Endothelial cell of umbilical vein (primary cell): ENCODE measurements around the gene EPN2. TPM values are rescaled to one million over a fixed set of nuclear protein-coding genes. Genes with fewer than 3 reads are reported as not detected.

Source experiments
- BruUV-seq: library from RNA; stranded (reverse); fragments of 400-500 nt; replicated peaks from 2 replicates; lab custom pipeline; 2021; lab: Mats Ljungman, UMichigan
- CTCF ChIA-PET: fragments of 300-600, 350-600 bp; sonication (Branson Sonifier 250); formaldehyde crosslinking; loops from one replicate; lab custom pipeline; 2021; ENCODE audit warnings: antibody characterized with exemption, inconsistent platforms; lab: Charles Lee
- POLR2A ChIA-PET: fragments of 300-600, 350-600 bp; sonication (Branson Sonifier 250); formaldehyde crosslinking; loops from one replicate; lab custom pipeline; 2021; ENCODE audit warnings: antibody characterized with exemption, inconsistent platforms; lab: Charles Lee
- DNase-seq: peaks from one replicate; pipeline ENCODE4 v3.0.0-alpha.2; 2011; ENCODE audit warnings: low read depth, low spot score
- FAIRE-seq: peaks from 2 replicates; lab custom pipeline; 2011; peaks lifted over from hg19 to GRCh38; lab: Jason Lieb, UNC
- H2AFZ ChIP-seq: 2 replicates; pipeline ENCODE4 v1.6.0; 2012; ENCODE audit warnings: low read depth, low read length, control low read depth, inconsistent platforms
- H3K27ac ChIP-seq: 2 replicates; pipeline ENCODE4 v1.5.1; 2011; ENCODE audit warnings: low read depth, mild to moderate bottlenecking, control low read depth, low read length, moderate library complexity; ENCODE audit not compliant: insufficient read depth
- H3K27me3 ChIP-seq, 2 experiments: 2 replicates each; pipeline versions ENCODE4 v1.6.0 to v1.6.1; 2011; ENCODE audit warnings: low read length in 2 of 2, mixed read lengths in 1 of 2; ENCODE audit not compliant: control insufficient read depth in 2 of 2, insufficient read depth in 2 of 2
- H3K36me3 ChIP-seq, 2 experiments: 2 replicates in 1 of 2; 3 replicates in 1 of 2; pipeline ENCODE4 v1.5.1; 2011; ENCODE audit warnings: low read length in 2 of 2, mild to moderate bottlenecking in 1 of 2, moderate library complexity in 1 of 2; ENCODE audit not compliant: control insufficient read depth in 2 of 2, insufficient read depth in 2 of 2; ENCODE audit errors: extremely low read depth in 1 of 2
- H3K4me1 ChIP-seq: 3 replicates; pipeline ENCODE4 v1.5.1; 2011; ENCODE audit warnings: mild to moderate bottlenecking, low read length; ENCODE audit not compliant: control insufficient read depth, insufficient read depth; ENCODE audit errors: extremely low read depth
- H3K4me2 ChIP-seq: 2 replicates; pipeline ENCODE4 v1.6.1; 2011; ENCODE audit warnings: low read length, control low read depth, mixed read lengths; ENCODE audit not compliant: insufficient read depth
- H3K4me3 ChIP-seq, 3 experiments: fragments of 200-600 bp in 1 of 3; sonication (generic), shearing (Covaris generic) in 1 of 3; replicated peaks in 1 of 3; 2 replicates each; pipeline ENCODE4 v1.5.1; 2011 to 2016; ENCODE audit warnings: control low read depth in 3 of 3, low read length in 3 of 3, mild to moderate bottlenecking in 2 of 3, inconsistent platforms in 1 of 3, low read depth in 1 of 3, moderate library complexity in 1 of 3; ENCODE audit not compliant: insufficient read depth in 1 of 3
- H3K79me2 ChIP-seq: 2 replicates; pipeline ENCODE4 v1.6.0; 2012; ENCODE audit warnings: low read length, inconsistent platforms; ENCODE audit not compliant: control insufficient read depth, insufficient read depth
- H3K9ac ChIP-seq: replicated peaks from 2 replicates; pipeline ENCODE3; 2011; ENCODE audit warnings: low read length, control low read depth; ENCODE audit not compliant: insufficient read depth; ENCODE audit errors: extremely low read depth
- H3K9me1 ChIP-seq: replicated peaks from 3 replicates; pipeline ENCODE4 v1.6.0; 2011; ENCODE audit warnings: mild to moderate bottlenecking, low read length; ENCODE audit not compliant: control insufficient read depth, insufficient read depth; ENCODE audit errors: extremely low read depth
- H3K9me3 ChIP-seq: replicated peaks from 2 replicates; pipeline ENCODE4 v1.5.1; 2012; ENCODE audit warnings: low read length, inconsistent platforms; ENCODE audit not compliant: control insufficient read depth, insufficient read depth
- H4K20me1 ChIP-seq: replicated peaks from 2 replicates; pipeline ENCODE3; 2011; ENCODE audit warnings: mild to moderate bottlenecking, low read length; ENCODE audit not compliant: control insufficient read depth, insufficient read depth; ENCODE audit errors: extremely low read depth
- CTCF ChIP-seq, 2 donors: IDR thresholded peaks; 1 replicate in 1 of 2; 2 replicates in 1 of 2; pipeline ENCODE4 v1.5.1; 2011; ENCODE audit warnings: low read length in 2 of 2, mild to moderate bottlenecking in 2 of 2, moderate library complexity in 2 of 2, control low read depth in 1 of 2, inconsistent platforms in 1 of 2, low read depth in 1 of 2; ENCODE audit not compliant: insufficient read depth in 1 of 2; ENCODE audit errors: extremely low read depth in 1 of 2
- EZH2 ChIP-seq: IDR thresholded peaks from 2 replicates; pipeline ENCODE4 v1.6.1; 2012; ENCODE audit warnings: borderline replicate concordance, low read depth, mild to moderate bottlenecking, moderate library complexity, low read length, inconsistent platforms; ENCODE audit not compliant: severe bottlenecking
- FOS ChIP-seq: IDR thresholded peaks from 2 replicates; pipeline ENCODE4 v1.6.1; 2011; ENCODE audit warnings: mild to moderate bottlenecking, low read length, moderate library complexity, borderline replicate concordance; ENCODE audit not compliant: insufficient read depth
- GATA2 ChIP-seq: IDR thresholded peaks from 2 replicates; pipeline ENCODE4 v1.7.0; 2011; ENCODE audit warnings: low read depth, mild to moderate bottlenecking, moderate library complexity, mixed read lengths, low read length; ENCODE audit not compliant: insufficient read length, insufficient read depth
- JUN ChIP-seq: IDR thresholded peaks from 2 replicates; pipeline ENCODE4 v1.6.1; 2011; ENCODE audit warnings: borderline replicate concordance, low read depth; ENCODE audit not compliant: insufficient read length, insufficient read depth
- MAX ChIP-seq: IDR thresholded peaks from 2 replicates; pipeline ENCODE4 v1.6.1; 2011; ENCODE audit not compliant: insufficient read depth, insufficient read length
- MYC ChIP-seq: IDR thresholded peaks from one replicate; pipeline ENCODE4 v1.6.1; 2011; ENCODE audit warnings: mild to moderate bottlenecking, low read depth, low read length
- POLR2A ChIP-seq: IDR thresholded peaks from 2 replicates; pipeline ENCODE4 v1.6.1; 2012; ENCODE audit warnings: low read depth, mild to moderate bottlenecking, control low read depth, low read length
- POLR2AphosphoS5 ChIP-seq: IDR thresholded peaks from 2 replicates; pipeline ENCODE4 v1.6.1; 2012; ENCODE audit warnings: low read depth, mild to moderate bottlenecking, control low read depth, low read length, moderate library complexity; ENCODE audit not compliant: insufficient read depth
- dilution Hi-C: fragments of 300-500 bp; cut with MboI; formaldehyde crosslinking; loops from one replicate; pipeline ENCODE4 v1.15.0; 2019; ENCODE audit warnings: low sequenced_read_pairs; ENCODE audit not compliant: extremely low pct_ligation_motif_present
- intact Hi-C: fragments of 100-400 bp; cut with micrococcal nuclease; formaldehyde crosslinking; loops from one replicate; pipeline ENCODE4 v1.10.0; 2022
- polyA plus RNA-seq, 4 experiments: library from polyadenylated mRNA; depleted of rRNA in 3 of 4; stranded (reverse) in 3 of 4; unstranded in 1 of 4; fragments of >200 nt; gene quantifications; 2 replicates each; pipeline versions ENCODE4 v1.2.1 to v1.2.3, GENCODE V29; 2011 to 2012; ENCODE audit warnings: missing spikeins in 1 of 4
- total RNA-seq: library from RNA; stranded (reverse); gene quantifications from 2 replicates; pipeline ENCODE4 v1.2.3, GENCODE V29; 2021

The EPN2 gene
- total and polyA plus RNA-seq, 2 donors (not counting 3 experiments of a cell fraction or from before 2014, with no cell fraction given): 40.3 to 70.5 TPM

- no peaks in the 10 kb centered on the region for H3K9me1 ChIP-seq
- peaks cover 0 to 2% of the 10 kb centered on the region in 2 experiments for H3K36me3 ChIP-seq
- no peaks in the 10 kb centered on the region for H4K20me1 ChIP-seq
- intact Hi-C loops (no loop called here), dilution Hi-C loops (no loop called here)
- DNase-seq (no peak), FAIRE-seq (no peak)
- no peaks in the 10 kb centered on the region for H3K79me2 ChIP-seq
- ChIA-PET CTCF (no interaction called here), POLR2A (no interaction called here)
- no peak overlapping the region for H3K4me3 ChIP-seq
- no TSS peak for BruUV-seq
- no peak overlapping the region for H2AFZ ChIP-seq
- no peak overlapping the region for H3K4me2 ChIP-seq
- H3K4me1 ChIP-seq: peaks cover 8% of the 10 kb centered on the region
- no peaks in the 10 kb centered on the region for H3K27me3 ChIP-seq
- H3K27ac ChIP-seq: no peak overlapping the region
- TF ChIP-seq JUN (no peak), GATA2 (no peak), FOS (no peak), MYC (no peak), EZH2 (no peak), MAX (no peak), CTCF (IDR thresholded peaks at IDR 0.05; ENCODE audit: extremely low read depth in 1 of 2, insufficient read depth in 1 of 2, low read depth in 1 of 2, low read length in 2 of 2) (no peak), POLR2AphosphoS5 (no peak), POLR2A (no peak)
- H3K9me3 ChIP-seq: no peaks in the 10 kb centered on the region
- no peak overlapping the region for H3K9ac ChIP-seq
These were observed 122.7 kb downstream of the EPN2 start for GRCh38 chr17:19359856-19360255.
